Keratinocyte (primary cell): ENCODE data around the gene ERCC6L2. TPM values are rescaled to one million over a fixed set of nuclear protein-coding genes. Genes with fewer than 3 reads are reported as not detected.

Experiments used
- DNase-seq: peaks from one replicate; pipeline ENCODE4 v3.0.0-alpha.2; 2011; ENCODE audit warnings: low read depth, missing footprints, low spot score
- FAIRE-seq: peaks from 2 replicates; lab custom pipeline; 2011; peaks lifted over from hg19 to GRCh38; lab: Jason Lieb, UNC
- H2AFZ ChIP-seq: 2 replicates; pipeline ENCODE4 v1.6.0; 2012; ENCODE audit warnings: low read length, control low read depth, inconsistent platforms; ENCODE audit not compliant: control insufficient read depth
- H3K27ac ChIP-seq: 2 replicates; pipeline ENCODE4 v1.5.1; 2011; ENCODE audit warnings: low read length; ENCODE audit not compliant: control insufficient read depth, insufficient read depth
- H3K27me3 ChIP-seq: 3 replicates; pipeline ENCODE4 v1.6.0; 2011; ENCODE audit warnings: low read length; ENCODE audit not compliant: control insufficient read depth, insufficient read depth; ENCODE audit errors: extremely low read depth
- H3K36me3 ChIP-seq, 2 experiments: 2 replicates in 1 of 2; 3 replicates in 1 of 2; pipeline ENCODE4 v1.5.1; 2011; ENCODE audit warnings: low read length in 2 of 2, mild to moderate bottlenecking in 1 of 2; ENCODE audit not compliant: control insufficient read depth in 2 of 2, insufficient read depth in 2 of 2; ENCODE audit errors: extremely low read depth in 1 of 2
- H3K4me1 ChIP-seq: 3 replicates; pipeline ENCODE4 v1.5.1; 2011; ENCODE audit warnings: low read length; ENCODE audit not compliant: control insufficient read depth, insufficient read depth; ENCODE audit errors: extremely low read depth
- H3K4me2 ChIP-seq: 3 replicates; pipeline ENCODE4 v1.6.0; 2011; ENCODE audit warnings: low read depth, low read length; ENCODE audit not compliant: control insufficient read depth, insufficient read depth; ENCODE audit errors: extremely low read depth
- H3K4me3 ChIP-seq, 3 experiments: fragments of 200-600 bp in 1 of 3; sonication (generic) in 1 of 3; 2 replicates in 2 of 3; 3 replicates in 1 of 3; pipeline ENCODE4 v1.5.1; 2011 to 2016; ENCODE audit warnings: low read length in 3 of 3, mild to moderate bottlenecking in 3 of 3, control low read depth in 2 of 3, inconsistent platforms in 1 of 3, low read depth in 1 of 3, mixed read lengths in 1 of 3, mixed run types in 1 of 3, moderate library complexity in 1 of 3; ENCODE audit not compliant: control insufficient read depth in 2 of 3, insufficient read depth in 2 of 3; ENCODE audit errors: extremely low read depth in 1 of 3
- H3K79me2 ChIP-seq: 2 replicates; pipeline ENCODE4 v1.6.0; 2012; ENCODE audit warnings: low read length; ENCODE audit not compliant: control insufficient read depth, insufficient read depth
- H3K9ac ChIP-seq: 3 replicates; pipeline ENCODE4 v1.6.0; 2011; ENCODE audit warnings: low read length; ENCODE audit not compliant: control insufficient read depth, insufficient read depth; ENCODE audit errors: extremely low read depth
- H3K9me1 ChIP-seq: 3 replicates; pipeline ENCODE4 v1.6.0; 2011; ENCODE audit warnings: low read length; ENCODE audit not compliant: control insufficient read depth, insufficient read depth; ENCODE audit errors: extremely low read depth
- H3K9me3 ChIP-seq: 2 replicates; pipeline ENCODE4 v1.5.1; 2012; ENCODE audit warnings: low read depth, low read length; ENCODE audit not compliant: control insufficient read depth
- H4K20me1 ChIP-seq: 3 replicates; pipeline ENCODE4 v1.6.0; 2011; ENCODE audit warnings: low read length; ENCODE audit not compliant: control insufficient read depth, insufficient read depth; ENCODE audit errors: extremely low read depth
- CTCF ChIP-seq, 3 experiments: IDR thresholded peaks in 1 of 3; conservative IDR thresholded peaks in 1 of 3; optimal IDR thresholded peaks in 1 of 3; 2 replicates in 2 of 3; 3 replicates in 1 of 3; pipeline versions ENCODE3 to v1.5.1; 2011; ENCODE audit warnings: low read length in 3 of 3, mild to moderate bottlenecking in 3 of 3, moderate library complexity in 2 of 3, control low read depth in 1 of 3, inconsistent platforms in 1 of 3; ENCODE audit not compliant: insufficient read depth in 2 of 3; ENCODE audit errors: extremely low read depth in 1 of 3
- EZH2 ChIP-seq: IDR thresholded peaks from one replicate; pipeline ENCODE4 v1.6.1; 2012; ENCODE audit warnings: inconsistent platforms, mild to moderate bottlenecking, low read length, moderate library complexity
- dilution Hi-C: fragments of 300-500 bp; cut with MboI; formaldehyde crosslinking; loops from one replicate; pipeline ENCODE4 v1.7.0; 2020; ENCODE audit warnings: low sequenced_read_pairs; ENCODE audit not compliant: extremely low pct_ligation_motif_present
- polyA plus RNA-seq, 5 experiments: library from polyadenylated mRNA; depleted of rRNA in 3 of 5; stranded (reverse) in 3 of 5; stranded (forward) in 1 of 5; unstranded in 1 of 5; fragments of >200 nt; gene quantifications; 1 replicate in 1 of 5; 2 replicates in 3 of 5; 3 replicates in 1 of 5; pipeline versions ENCODE4 v1.2.1 to v1.2.3, GENCODE V29; 2011 to 2012; ENCODE audit warnings: missing spikeins in 2 of 5, low read depth in 1 of 5, low replicate concordance in 1 of 5

ERCC6L2 gene
- polyA plus RNA-seq, 1 donor (not counting 4 experiments of a cell fraction or from before 2014, with no cell fraction given), result 15.4 TPM

GRCh38 chr9:95892690-95893089, 17.2 kb downstream of the ERCC6L2 start:
- H3K9me1 ChIP-seq, result no peaks in the 10 kb centered on the region
- no peaks in the 10 kb centered on the region for H3K36me3 ChIP-seq
- H3K9ac ChIP-seq, result no peak overlapping the region
- no peak for FAIRE-seq
- H2AFZ ChIP-seq, result no peak overlapping the region
- no peaks in the 10 kb centered on the region for H3K27me3 ChIP-seq
- no peak overlapping the region for H3K27ac ChIP-seq
- no peak for DNase-seq
- H4K20me1 ChIP-seq, result no peaks in the 10 kb centered on the region
- no peak overlapping the region for H3K4me2 ChIP-seq
- TF ChIP-seq EZH2, result no peak
- no peak for TF ChIP-seq CTCF (optimal IDR thresholded peaks at IDR 0.05 in 1 of 3, IDR thresholded peaks at IDR 0.05 in 1 of 3, conservative IDR thresholded peaks at IDR 0.05 in 1 of 3; ENCODE audit: extremely low read depth in 1 of 3, insufficient read depth in 2 of 3, low read length in 3 of 3)
- H3K79me2 ChIP-seq, result peaks cover 26% of the 10 kb centered on the region
- no peaks in the 10 kb centered on the region for H3K4me1 ChIP-seq
- dilution Hi-C loops, result no loop called here
- no peaks in the 10 kb centered on the region for H3K9me3 ChIP-seq
- H3K4me3 ChIP-seq, result no peak overlapping the region

- Histone ChIP-seq H3K9me1 (no peaks in the 10 kb centered on the region), H3K36me3 (no peaks in the 10 kb centered on the region), H2AFZ (no peak overlapping the region), H3K4me3 (no peak overlapping the region), H4K20me1 (no peaks in the 10 kb centered on the region), H3K4me2 (no peak overlapping the region), H3K9ac (no peak overlapping the region), H3K27me3 (no peaks in the 10 kb centered on the region), H3K9me3 (no peaks in the 10 kb centered on the region), H3K79me2 (peaks cover 11% of the 10 kb centered on the region), H3K27ac (no peak overlapping the region), H3K4me1 (peaks cover 3% of the 10 kb centered on the region)
- DNase-seq (no peak), FAIRE-seq (no peak)
- TF ChIP-seq EZH2 (no peak), CTCF (optimal IDR thresholded peaks at IDR 0.05 in 1 of 3, IDR thresholded peaks at IDR 0.05 in 1 of 3, conservative IDR thresholded peaks at IDR 0.05 in 1 of 3; ENCODE audit: extremely low read depth in 1 of 3, insufficient read depth in 2 of 3, low read length in 3 of 3) (no peak)
- dilution Hi-C loops, result no loop called here
These were observed 21.1 kb downstream of the ERCC6L2 start for GRCh38 chr9:95896580-95896979.
